Prostate gland (tissue), 2 donors: ENCODE measurements around the gene TRPM3. TPM values are rescaled to one million over a fixed set of nuclear protein-coding genes. Genes with fewer than 3 reads are reported as not detected.

Source experiments
- DNase-seq: peaks from one replicate; pipeline ENCODE4 v3.0.0-alpha.2; 2019; ENCODE audit warnings: low spot score
- H3K27ac ChIP-seq, 2 donors: fragments of 200-600 bp; sonication (generic); 2 replicates each; pipeline ENCODE4 v1.5.1; 2017 to 2019
- H3K27me3 ChIP-seq: fragments of 200-600 bp; sonication (generic); replicated peaks from 2 replicates; pipeline ENCODE4 v1.5.1; 2019; ENCODE audit not compliant: insufficient read depth
- H3K36me3 ChIP-seq, 2 donors: fragments of 200-600 bp; sonication (generic); 1 replicate in 1 of 2; 2 replicates in 1 of 2; pipeline versions ENCODE4 v1.5.1 to v1.8.1; 2017 to 2019
- H3K4me1 ChIP-seq: fragments of 200-600 bp; sonication (generic); replicated peaks from 2 replicates; pipeline ENCODE4 v1.5.1; 2019
- H3K4me3 ChIP-seq, 2 donors: fragments of 200-600 bp; sonication (generic); 2 replicates each; pipeline ENCODE4 v1.5.1; 2017 to 2019
- H3K9me3 ChIP-seq: fragments of 200-600 bp; sonication (generic); 2 replicates; pipeline ENCODE4 v1.5.1; 2017
- CTCF ChIP-seq, 4 experiments: fragments of 200-600 bp in 2 of 4; fragments of 450-650 bp in 2 of 4; sonication (generic) in 2 of 4; IDR thresholded peaks; 1 replicate in 3 of 4; 2 replicates in 1 of 4; pipeline ENCODE4 v1.5.1; 2016 to 2019; ENCODE audit warnings: antibody characterized with exemption in 4 of 4, mild to moderate bottlenecking in 2 of 4, moderate library complexity in 2 of 4
- POLR2A ChIP-seq: fragments of 450-650 bp; IDR thresholded peaks from one replicate; pipeline ENCODE4 v1.6.1; 2016; ENCODE audit warnings: antibody characterized with exemption, mild to moderate bottlenecking
- POLR2AphosphoS5 ChIP-seq: sonication (generic); formaldehyde crosslinking; IDR thresholded peaks from one replicate; pipeline ENCODE4 v1.6.1; 2017; ENCODE audit warnings: antibody characterized with exemption
- WGBS: methylation state at CpG from one replicate; pipeline ENCODE4 v1.1.5; 2018; 5-methylcytosine and 5-hydroxymethylcytosine counted together
- intact Hi-C: fragments of 100-400 bp; cut with DNase I; formaldehyde crosslinking; loops from one replicate; pipeline ENCODE4 v1.14.2; 2022
- total RNA-seq, 2 donors: library from RNA; depleted of rRNA; stranded (reverse); fragments of >200 nt; gene quantifications; one replicate each; pipeline ENCODE4 v1.1.0, GENCODE V29; 2016

The TRPM3 gene
- total RNA-seq, 2 donors from 2014 or later = 0.32 to 18.7 TPM

GRCh38 chr9:70540016-70540415 lies 581.4 kb downstream of the TRPM3 start:
- Histone ChIP-seq H3K27ac (no peak overlapping the region), H3K4me1 (no peaks in the 10 kb centered on the region), H3K4me3 (no peak overlapping the region), H3K36me3 (no peaks in the 10 kb centered on the region), H3K27me3 (no peaks in the 10 kb centered on the region), H3K9me3 (no peaks in the 10 kb centered on the region)
- 95% methylated on average over 5 of the region's 5 CpGs for WGBS
- intact Hi-C loops = no loop called here
- no peak for DNase-seq
- no peak for TF ChIP-seq POLR2A
- no peak for TF ChIP-seq CTCF (IDR thresholded peaks at IDR 0.05)
- TF ChIP-seq POLR2AphosphoS5 = no peak

- Histone ChIP-seq H3K4me1 (no peaks in the 10 kb centered on the region), H3K36me3 (no peaks in the 10 kb centered on the region), H3K27ac (no peak overlapping the region), H3K9me3 (no peaks in the 10 kb centered on the region), H3K4me3 (no peak overlapping the region), H3K27me3 (no peaks in the 10 kb centered on the region)
- intact Hi-C loops = no loop called here
- TF ChIP-seq POLR2AphosphoS5 = no peak
- 65% methylated on average over 1 of the region's 1 CpG for WGBS
- no peak for DNase-seq
Measured at GRCh38 chr9:70539526-70539925, 581.9 kb downstream of the TRPM3 start.

- Histone ChIP-seq H3K27ac (no peak overlapping the region), H3K36me3 (no peaks in the 10 kb centered on the region), H3K4me1 (no peaks in the 10 kb centered on the region), H3K4me3 (no peak overlapping the region), H3K27me3 (no peaks in the 10 kb centered on the region), H3K9me3 (no peaks in the 10 kb centered on the region)
- intact Hi-C loops = no loop called here
- WGBS = 89% methylated on average over 1 of the region's 1 CpG
- TF ChIP-seq CTCF (IDR thresholded peaks at IDR 0.05) = no peak
- no peak for TF ChIP-seq POLR2AphosphoS5
- no peak for DNase-seq
Measured at GRCh38 chr9:70539001-70539400, 582.4 kb downstream of the TRPM3 start.

GRCh38 chr9:70537084-70537483 lies 584.3 kb downstream of the TRPM3 start:
- DNase-seq = no peak
- intact Hi-C loops = no loop called here
- 99% methylated on average over 21 of the region's 21 CpGs for WGBS
- TF ChIP-seq POLR2A (no peak), CTCF (IDR thresholded peaks at IDR 0.05) (no peak), POLR2AphosphoS5 (no peak)
- Histone ChIP-seq H3K4me1 (no peaks in the 10 kb centered on the region), H3K9me3 (no peaks in the 10 kb centered on the region), H3K27me3 (no peaks in the 10 kb centered on the region), H3K36me3 (no peaks in the 10 kb centered on the region), H3K27ac (no peak overlapping the region), H3K4me3 (no peak overlapping the region)

GRCh38 chr9:70535546-70536323 lies 585.7 kb downstream of the TRPM3 start:
- Histone ChIP-seq H3K9me3 (no peaks in the 10 kb centered on the region), H3K4me1 (no peaks in the 10 kb centered on the region), H3K27me3 (no peaks in the 10 kb centered on the region), H3K4me3 (no peak overlapping the region), H3K36me3 (no peaks in the 10 kb centered on the region), H3K27ac (no peak overlapping the region)
- 74% methylated on average over 16 of the region's 16 CpGs for WGBS
- intact Hi-C loops = no loop called here
- TF ChIP-seq POLR2A = no peak
- TF ChIP-seq POLR2AphosphoS5 = peak; percentile 14
- DNase-seq = peak; percentile 17

- no peak for DNase-seq
- no peak overlapping the region for H3K4me3 ChIP-seq
- H3K27me3 ChIP-seq = no peaks in the 10 kb centered on the region
- no peak overlapping the region for H3K27ac ChIP-seq
- no peaks in the 10 kb centered on the region for H3K9me3 ChIP-seq
- H3K4me1 ChIP-seq = no peaks in the 10 kb centered on the region
- H3K36me3 ChIP-seq = no peaks in the 10 kb centered on the region
- TF ChIP-seq CTCF (IDR thresholded peaks at IDR 0.05) = no peak
- TF ChIP-seq POLR2A = no peak
- no peak for TF ChIP-seq POLR2AphosphoS5
- intact Hi-C loops = no loop called here
Measured at GRCh38 chr9:70534471-70534870, 587.0 kb downstream of the TRPM3 start.
